ENCODE measurements around the gene MRGPRF. TPM values are rescaled to one million over a fixed set of nuclear protein-coding genes. Genes with fewer than 3 reads are reported as not detected.

The MRGPRF gene
- total RNA-seq, 2 donors from 2014 or later, result 20.0 to 53.3 TPM

DNA sequence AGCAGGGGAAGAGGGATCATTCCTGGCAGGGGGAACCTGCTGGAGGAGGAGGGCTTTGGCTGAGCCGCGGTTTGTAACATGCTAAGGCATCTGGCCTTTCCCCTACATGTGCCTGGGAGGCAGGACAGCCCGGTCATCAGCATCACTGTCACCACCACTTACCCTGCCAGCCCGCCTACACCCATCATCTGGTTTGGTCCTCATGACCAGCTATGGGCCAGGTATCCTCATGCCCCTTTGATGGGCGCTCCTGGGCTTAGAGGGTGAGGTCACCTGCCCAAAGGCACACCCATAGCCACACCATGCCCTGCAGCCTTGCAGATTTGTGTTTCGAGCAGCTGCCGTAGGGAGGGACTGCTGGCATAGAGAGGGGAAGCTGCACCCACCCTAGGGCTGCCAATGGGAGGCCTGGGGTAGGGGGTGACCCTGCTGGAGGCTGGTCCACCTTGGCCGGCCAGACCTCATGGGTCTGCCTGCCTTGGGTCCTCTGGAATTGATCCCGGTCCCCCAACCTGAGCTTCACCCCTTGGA lies 2.6 kb downstream of the MRGPRF start:
- H3K4me3 ChIP-seq, result peak overlapping the region; percentile 36 to 37
- intact Hi-C loops (cut with DNase I), result loop anchor here (5.0 kb wide), 2 partner anchors 68 to 632 kb away; partner anchors contain the start of gene CCND1
- no peaks in the 10 kb centered on the region for H3K9me3 ChIP-seq
- peak overlapping the region; percentile 84 to 87 for H3K27ac ChIP-seq
- H3K4me1 ChIP-seq (replicated peaks), result no peaks in the 10 kb centered on the region
- no peaks in the 10 kb centered on the region for H3K27me3 ChIP-seq (replicated peaks; ENCODE audit: insufficient read depth)
- 42% methylated on average over 9 of the region's 9 CpGs for WGBS
- no peak for TF ChIP-seq POLR2A (IDR thresholded peaks at IDR 0.05)
- TF ChIP-seq POLR2AphosphoS5 (IDR thresholded peaks at IDR 0.05), result no peak
- TF ChIP-seq, protein P1, sequence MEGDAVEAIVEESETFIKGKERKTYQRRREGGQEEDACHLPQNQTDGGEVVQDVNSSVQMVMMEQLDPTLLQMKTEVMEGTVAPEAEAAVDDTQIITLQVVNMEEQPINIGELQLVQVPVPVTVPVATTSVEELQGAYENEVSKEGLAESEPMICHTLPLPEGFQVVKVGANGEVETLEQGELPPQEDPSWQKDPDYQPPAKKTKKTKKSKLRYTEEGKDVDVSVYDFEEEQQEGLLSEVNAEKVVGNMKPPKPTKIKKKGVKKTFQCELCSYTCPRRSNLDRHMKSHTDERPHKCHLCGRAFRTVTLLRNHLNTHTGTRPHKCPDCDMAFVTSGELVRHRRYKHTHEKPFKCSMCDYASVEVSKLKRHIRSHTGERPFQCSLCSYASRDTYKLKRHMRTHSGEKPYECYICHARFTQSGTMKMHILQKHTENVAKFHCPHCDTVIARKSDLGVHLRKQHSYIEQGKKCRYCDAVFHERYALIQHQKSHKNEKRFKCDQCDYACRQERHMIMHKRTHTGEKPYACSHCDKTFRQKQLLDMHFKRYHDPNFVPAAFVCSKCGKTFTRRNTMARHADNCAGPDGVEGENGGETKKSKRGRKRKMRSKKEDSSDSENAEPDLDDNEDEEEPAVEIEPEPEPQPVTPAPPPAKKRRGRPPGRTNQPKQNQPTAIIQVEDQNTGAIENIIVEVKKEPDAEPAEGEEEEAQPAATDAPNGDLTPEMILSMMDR (IDR thresholded peaks at IDR 0.05), result no peak
- no peak for DNase-seq (ENCODE audit: low spot score)
- no peaks in the 10 kb centered on the region for H3K36me3 ChIP-seq

DNA sequence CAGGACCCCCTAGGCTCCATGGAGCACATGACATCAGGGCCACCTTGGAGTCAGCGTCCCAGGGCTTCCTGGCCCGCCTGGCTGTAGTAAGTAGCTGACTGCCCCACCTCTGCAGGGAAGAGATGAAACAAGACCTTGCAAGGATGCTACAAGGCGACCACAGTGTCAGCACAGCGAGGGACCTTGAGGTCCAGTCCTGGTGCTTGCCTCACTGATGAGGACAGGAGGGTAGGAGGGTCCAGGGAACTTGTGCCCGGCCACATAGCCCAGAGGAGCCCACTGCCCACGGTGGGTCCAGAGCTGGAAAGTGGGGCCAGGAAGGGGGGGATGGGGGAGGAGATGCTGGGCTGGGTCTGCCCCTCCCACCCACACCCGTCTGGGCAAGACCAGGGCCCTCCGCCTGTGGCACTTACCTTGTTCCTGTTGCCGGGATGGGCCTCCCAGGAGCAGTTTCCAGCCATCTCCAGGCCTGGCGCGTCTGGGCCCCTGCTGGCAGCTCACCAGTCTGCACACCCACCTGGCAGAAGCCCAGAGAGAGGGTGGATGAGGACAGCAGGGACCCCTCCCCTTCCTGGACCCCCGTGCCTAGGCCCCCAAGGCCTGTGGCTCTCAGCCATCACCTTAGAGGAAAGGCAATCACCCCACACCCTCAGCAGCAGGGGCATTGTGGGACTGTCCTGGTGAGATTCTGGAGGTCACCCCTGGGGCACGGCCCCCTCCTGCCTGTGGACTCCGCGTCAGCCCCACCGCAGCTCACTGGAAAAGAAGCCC lies 3.4 kb downstream of the MRGPRF start:
- Histone ChIP-seq H3K9me3 (no peaks in the 10 kb centered on the region), H3K27me3 (replicated peaks; ENCODE audit: insufficient read depth) (no peaks in the 10 kb centered on the region), H3K27ac (peak overlapping the region; percentile 84 to 87), H3K36me3 (no peaks in the 10 kb centered on the region), H3K4me3 (no peak overlapping the region), H3K4me1 (replicated peaks) (peaks cover 3% of the 10 kb centered on the region)
- TF ChIP-seq POLR2A (IDR thresholded peaks at IDR 0.05) (no peak), POLR2AphosphoS5 (IDR thresholded peaks at IDR 0.05) (no peak)
- TF ChIP-seq, protein P1 (IDR thresholded peaks at IDR 0.05), result no peak
- no peak for DNase-seq (ENCODE audit: low spot score)
- 57% methylated on average over 16 of the region's 16 CpGs for WGBS
- intact Hi-C loops (cut with DNase I), result loop anchor here (2.0 to 5.0 kb wide), 3 partner anchors 67 to 633 kb away; partner anchors contain the start of gene CCND1

DNA sequence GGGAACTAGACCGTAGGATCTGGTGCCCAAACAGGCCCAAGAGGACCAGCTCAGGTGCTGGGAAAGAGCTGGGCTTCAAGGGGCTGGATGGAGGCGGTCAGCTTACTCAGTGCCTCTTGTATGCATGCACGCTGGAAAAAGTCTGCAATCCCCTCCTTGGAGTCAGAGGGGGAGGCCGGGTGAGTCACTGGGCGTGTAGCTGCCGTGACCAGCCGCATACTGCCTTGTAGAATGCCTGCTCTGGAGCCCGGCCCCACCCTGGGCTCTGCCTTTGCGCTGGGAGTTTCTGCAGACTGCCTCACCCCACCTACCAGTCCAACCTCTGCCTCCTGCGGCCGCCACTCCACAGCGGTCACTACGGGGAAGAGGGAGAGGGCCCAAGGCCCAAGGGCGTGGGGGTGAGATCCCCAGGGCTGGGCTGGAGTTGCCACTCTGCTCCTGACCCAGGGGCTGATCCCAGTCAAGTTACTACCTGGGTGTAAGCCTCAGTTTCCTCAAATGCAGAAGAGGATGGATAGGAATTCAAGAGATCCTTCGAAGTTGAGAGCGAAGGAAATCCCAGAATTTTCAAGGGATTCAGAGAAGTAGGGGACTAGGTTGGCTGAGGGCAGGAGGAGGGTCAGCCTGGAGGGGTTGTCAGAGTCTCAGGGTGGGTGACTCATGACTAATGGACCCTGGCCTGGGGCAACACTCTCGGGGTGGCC lies 4.2 kb downstream of the MRGPRF start:
- TF ChIP-seq POLR2A (IDR thresholded peaks at IDR 0.05) (no peak), POLR2AphosphoS5 (IDR thresholded peaks at IDR 0.05) (peak; percentile 29)
- H3K27ac ChIP-seq, result peak overlapping the region; percentile 84 to 87
- no peak overlapping the region for H3K4me3 ChIP-seq
- no peak for DNase-seq (ENCODE audit: low spot score)
- H3K36me3 ChIP-seq, result no peaks in the 10 kb centered on the region
- H3K4me1 ChIP-seq (replicated peaks), result peaks cover 3% of the 10 kb centered on the region
- H3K9me3 ChIP-seq, result no peaks in the 10 kb centered on the region
- H3K27me3 ChIP-seq (replicated peaks; ENCODE audit: insufficient read depth), result no peaks in the 10 kb centered on the region
- intact Hi-C loops (cut with DNase I), result loop anchor here (2.0 kb wide), 1 partner anchor 78 kb away; no protein-coding TSS in a partner anchor
- WGBS, result 48% methylated on average over 16 of the region's 17 CpGs

DNA sequence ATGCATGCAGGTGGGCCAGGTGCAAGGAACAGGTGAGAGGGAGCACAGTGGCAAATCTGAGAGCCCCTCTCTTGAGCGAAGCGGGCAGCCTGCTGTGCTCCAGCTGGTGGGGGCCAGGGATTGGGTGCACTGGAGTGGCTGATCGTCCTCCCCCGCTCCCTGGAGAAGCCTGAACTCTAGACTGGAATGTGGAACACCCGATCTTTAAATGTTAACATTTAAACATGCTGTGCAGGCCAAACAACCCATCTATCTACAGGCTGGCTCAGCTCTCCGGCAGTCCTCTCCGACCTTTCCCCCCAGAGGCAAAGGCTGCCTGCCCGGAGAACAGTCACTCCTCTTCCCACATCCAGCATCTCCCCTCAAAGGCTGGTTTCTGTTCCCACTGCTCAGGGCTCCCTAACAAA lies 5.1 kb downstream of the MRGPRF start:
- intact Hi-C loops (cut with DNase I), result loop anchor here (2.0 kb wide), 1 partner anchor 79 kb away; no protein-coding TSS in a partner anchor
- WGBS, result 59% methylated on average over 8 of the region's 8 CpGs
- Histone ChIP-seq H3K4me3 (no peak overlapping the region), H3K4me1 (replicated peaks) (peaks cover 3% of the 10 kb centered on the region), H3K9me3 (no peaks in the 10 kb centered on the region), H3K36me3 (no peaks in the 10 kb centered on the region), H3K27ac (peak overlapping the region; percentile 84 to 87), H3K27me3 (replicated peaks; ENCODE audit: insufficient read depth) (no peaks in the 10 kb centered on the region)
- DNase-seq (ENCODE audit: low spot score), result no peak
- TF ChIP-seq POLR2A (IDR thresholded peaks at IDR 0.05), result no peak
- no peak for TF ChIP-seq POLR2AphosphoS5 (IDR thresholded peaks at IDR 0.05)
- TF ChIP-seq, protein P1 (IDR thresholded peaks at IDR 0.05), result no peak

DNA sequence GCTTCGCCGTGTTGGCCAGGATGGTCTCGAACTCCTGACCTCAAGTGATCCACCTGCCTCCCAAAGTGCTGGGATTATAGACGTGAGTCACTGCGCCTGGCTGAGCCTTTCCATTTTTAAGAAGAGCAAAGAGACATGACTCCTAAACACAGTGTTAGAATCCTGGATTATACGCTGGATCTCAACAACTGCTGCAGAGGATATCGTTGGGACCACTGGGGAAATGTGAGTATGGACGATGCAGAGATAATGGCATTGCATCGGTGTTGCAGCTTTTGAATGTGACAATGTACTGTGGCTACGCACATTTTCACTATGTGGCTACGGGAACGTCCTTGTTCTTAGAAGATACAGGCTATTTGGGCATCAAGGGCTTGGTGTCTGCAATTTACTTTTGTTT lies 6.2 kb downstream of the MRGPRF start:
- H3K36me3 ChIP-seq, result no peaks in the 10 kb centered on the region
- TF ChIP-seq, protein P1 (IDR thresholded peaks at IDR 0.05), result no peak
- no peak for TF ChIP-seq POLR2A (IDR thresholded peaks at IDR 0.05)
- TF ChIP-seq POLR2AphosphoS5 (IDR thresholded peaks at IDR 0.05), result no peak
- no peak for DNase-seq (ENCODE audit: low spot score)

More for the DNA sequence above, 6.2 kb downstream of the MRGPRF start:
- 77% methylated on average over 12 of the region's 12 CpGs for WGBS
- intact Hi-C loops (cut with DNase I), result no loop called here
- Histone ChIP-seq H3K4me1 (replicated peaks) (peaks cover 3% of the 10 kb centered on the region), H3K9me3 (no peaks in the 10 kb centered on the region), H3K4me3 (no peak overlapping the region), H3K27ac (no peak overlapping the region), H3K27me3 (replicated peaks; ENCODE audit: insufficient read depth) (no peaks in the 10 kb centered on the region)
